ENCODE data around the gene WWTR1.

DNA sequence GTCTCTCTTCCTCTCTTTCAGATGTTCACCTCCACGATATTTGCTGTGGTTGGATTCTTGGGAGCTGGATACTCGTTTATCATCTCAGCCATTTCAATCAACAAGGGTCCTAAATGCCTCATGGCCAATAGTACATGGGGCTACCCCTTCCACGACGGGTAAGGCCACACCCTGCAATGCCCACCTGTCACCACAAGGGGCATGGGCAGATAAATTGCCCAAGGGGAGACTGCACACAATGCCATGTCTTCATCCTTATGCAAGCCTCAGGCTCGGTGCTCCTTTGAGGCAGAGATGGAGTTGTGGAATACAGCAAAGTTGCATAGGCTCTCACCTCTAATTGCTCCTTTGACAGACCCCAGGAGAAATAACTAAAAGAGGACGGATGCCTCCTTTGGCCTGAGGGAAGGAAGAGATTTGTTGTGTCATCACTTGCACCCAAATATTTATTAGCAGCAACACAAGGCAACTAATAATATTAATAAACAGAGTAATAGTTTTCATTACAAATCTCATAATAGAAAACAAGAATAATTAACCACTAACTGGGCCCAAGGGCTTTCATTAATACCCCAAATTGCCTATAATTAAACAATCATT, 170.1 kb downstream of the WWTR1 start:
- TF ChIP-seq MAFK (IDR thresholded peaks at IDR 0.05; ENCODE audit: partially characterized antibody): no peak
- TF ChIP-seq POLR2A (IDR thresholded peaks at IDR 0.05; ENCODE audit: low read length): no peak
- TF ChIP-seq, protein P1, sequence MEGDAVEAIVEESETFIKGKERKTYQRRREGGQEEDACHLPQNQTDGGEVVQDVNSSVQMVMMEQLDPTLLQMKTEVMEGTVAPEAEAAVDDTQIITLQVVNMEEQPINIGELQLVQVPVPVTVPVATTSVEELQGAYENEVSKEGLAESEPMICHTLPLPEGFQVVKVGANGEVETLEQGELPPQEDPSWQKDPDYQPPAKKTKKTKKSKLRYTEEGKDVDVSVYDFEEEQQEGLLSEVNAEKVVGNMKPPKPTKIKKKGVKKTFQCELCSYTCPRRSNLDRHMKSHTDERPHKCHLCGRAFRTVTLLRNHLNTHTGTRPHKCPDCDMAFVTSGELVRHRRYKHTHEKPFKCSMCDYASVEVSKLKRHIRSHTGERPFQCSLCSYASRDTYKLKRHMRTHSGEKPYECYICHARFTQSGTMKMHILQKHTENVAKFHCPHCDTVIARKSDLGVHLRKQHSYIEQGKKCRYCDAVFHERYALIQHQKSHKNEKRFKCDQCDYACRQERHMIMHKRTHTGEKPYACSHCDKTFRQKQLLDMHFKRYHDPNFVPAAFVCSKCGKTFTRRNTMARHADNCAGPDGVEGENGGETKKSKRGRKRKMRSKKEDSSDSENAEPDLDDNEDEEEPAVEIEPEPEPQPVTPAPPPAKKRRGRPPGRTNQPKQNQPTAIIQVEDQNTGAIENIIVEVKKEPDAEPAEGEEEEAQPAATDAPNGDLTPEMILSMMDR (IDR thresholded peaks at IDR 0.05): no peak
